ENCODE data around the gene SLC34A1. TPM values are rescaled to one million over a fixed set of nuclear protein-coding genes. Genes with fewer than 3 reads are reported as not detected.
A peak's percentile ranks its signal among the peaks of the same experiment; 100 is the strongest.

Gene SLC34A1
- total and polyA plus RNA-seq, 2 experiments from 2014 or later: not detected

DNA sequence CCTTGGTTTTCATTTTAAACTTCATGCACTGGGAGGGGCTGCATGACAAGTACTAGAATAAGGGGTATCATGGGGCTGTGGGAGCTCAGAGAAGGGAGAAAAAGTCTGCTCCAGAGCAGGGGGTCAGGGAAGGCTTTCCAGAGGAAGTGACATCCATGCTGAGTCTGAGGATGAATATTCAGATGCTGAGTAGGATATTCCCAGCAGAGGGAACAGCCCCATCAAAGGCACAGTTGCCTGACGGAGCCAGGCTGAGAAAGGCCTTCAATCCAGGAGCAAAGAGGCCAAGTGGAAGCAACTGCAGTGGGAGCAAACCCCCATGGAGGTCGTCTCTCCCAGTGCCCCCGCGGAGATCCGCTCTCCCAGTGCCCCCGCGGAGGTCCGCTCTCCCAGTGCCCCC is 11.8 kb downstream of the SLC34A1 start:
- Mint-ChIP-seq H3K4me3 (no peak overlapping the region), H3K27me3 (ENCODE audit: insufficient read depth, low read depth, poor library complexity) (peaks cover 19% of the 10 kb centered on the region), H3K27ac (no peak overlapping the region), H3K4me1 (peaks cover 16% of the 10 kb centered on the region), H3K36me3 (ENCODE audit: low read depth) (no peaks in the 10 kb centered on the region), H3K9me3 (no peaks in the 10 kb centered on the region)
- Histone ChIP-seq H3K79me2 (replicated peaks; ENCODE audit: insufficient read depth) (no peaks in the 10 kb centered on the region), H3F3A (replicated peaks; ENCODE audit: low read depth) (0 out of 2 replicates have a peak, but pooled peaks cover 7% of the 10 kb centered on the region), H2AFZ (no peak overlapping the region), H4K20me1 (replicated peaks; ENCODE audit: insufficient read depth) (no peaks in the 10 kb centered on the region), H3K27ac (ENCODE audit: low read depth) (no peak overlapping the region), H3K36me3 (ENCODE audit: insufficient read depth) (no peaks in the 10 kb centered on the region), H3K9me2 (ENCODE audit: insufficient read depth) (no peaks in the 10 kb centered on the region), H3K27me3 (ENCODE audit: insufficient read depth) (peaks cover 13% of the 10 kb centered on the region), H3K4me3 (no peak overlapping the region), H3K4me1 (ENCODE audit: insufficient read depth) (peaks cover 5% of the 10 kb centered on the region; the same call in 1 of the 2 replicates), H3K4me2 (no peak overlapping the region)
- TF ChIP-seq ZNF114 (CRISPR knock-in tag; IDR thresholded peaks at IDR 0.05) (no peak), EZH2 (IDR thresholded peaks at IDR 0.05; ENCODE audit: low read depth, unreplicated experiment) (no peak), EZH2phosphoT487 (IDR thresholded peaks at IDR 0.05; ENCODE audit: unreplicated experiment) (no peak), NANOG (IDR thresholded peaks at IDR 0.05; ENCODE audit: borderline replicate concordance) (no peak), JUNB (IDR thresholded peaks at IDR 0.05; ENCODE audit: unreplicated experiment) (no peak), ZNF331 (CRISPR knock-in tag; IDR thresholded peaks at IDR 0.05; ENCODE audit: low read depth) (no peak), STAT1 (IDR thresholded peaks at IDR 0.05; ENCODE audit: unreplicated experiment) (no peak), CREB1 (CRISPR knock-in tag; IDR thresholded peaks at IDR 0.05; ENCODE audit: low read depth) (no peak), POLR2AphosphoS5 (IDR thresholded peaks at IDR 0.05; ENCODE audit: low read depth) (no peak), CTCF (conservative IDR thresholded peaks at IDR 0.05; ENCODE audit: low read depth in 2 of 2) (no peak)
- TF ChIP-seq, protein P1, sequence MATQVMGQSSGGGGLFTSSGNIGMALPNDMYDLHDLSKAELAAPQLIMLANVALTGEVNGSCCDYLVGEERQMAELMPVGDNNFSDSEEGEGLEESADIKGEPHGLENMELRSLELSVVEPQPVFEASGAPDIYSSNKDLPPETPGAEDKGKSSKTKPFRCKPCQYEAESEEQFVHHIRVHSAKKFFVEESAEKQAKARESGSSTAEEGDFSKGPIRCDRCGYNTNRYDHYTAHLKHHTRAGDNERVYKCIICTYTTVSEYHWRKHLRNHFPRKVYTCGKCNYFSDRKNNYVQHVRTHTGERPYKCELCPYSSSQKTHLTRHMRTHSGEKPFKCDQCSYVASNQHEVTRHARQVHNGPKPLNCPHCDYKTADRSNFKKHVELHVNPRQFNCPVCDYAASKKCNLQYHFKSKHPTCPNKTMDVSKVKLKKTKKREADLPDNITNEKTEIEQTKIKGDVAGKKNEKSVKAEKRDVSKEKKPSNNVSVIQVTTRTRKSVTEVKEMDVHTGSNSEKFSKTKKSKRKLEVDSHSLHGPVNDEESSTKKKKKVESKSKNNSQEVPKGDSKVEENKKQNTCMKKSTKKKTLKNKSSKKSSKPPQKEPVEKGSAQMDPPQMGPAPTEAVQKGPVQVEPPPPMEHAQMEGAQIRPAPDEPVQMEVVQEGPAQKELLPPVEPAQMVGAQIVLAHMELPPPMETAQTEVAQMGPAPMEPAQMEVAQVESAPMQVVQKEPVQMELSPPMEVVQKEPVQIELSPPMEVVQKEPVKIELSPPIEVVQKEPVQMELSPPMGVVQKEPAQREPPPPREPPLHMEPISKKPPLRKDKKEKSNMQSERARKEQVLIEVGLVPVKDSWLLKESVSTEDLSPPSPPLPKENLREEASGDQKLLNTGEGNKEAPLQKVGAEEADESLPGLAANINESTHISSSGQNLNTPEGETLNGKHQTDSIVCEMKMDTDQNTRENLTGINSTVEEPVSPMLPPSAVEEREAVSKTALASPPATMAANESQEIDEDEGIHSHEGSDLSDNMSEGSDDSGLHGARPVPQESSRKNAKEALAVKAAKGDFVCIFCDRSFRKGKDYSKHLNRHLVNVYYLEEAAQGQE (IDR thresholded peaks at IDR 0.05; ENCODE audit: unreplicated experiment): no peak
- TF ChIP-seq, protein P2, sequence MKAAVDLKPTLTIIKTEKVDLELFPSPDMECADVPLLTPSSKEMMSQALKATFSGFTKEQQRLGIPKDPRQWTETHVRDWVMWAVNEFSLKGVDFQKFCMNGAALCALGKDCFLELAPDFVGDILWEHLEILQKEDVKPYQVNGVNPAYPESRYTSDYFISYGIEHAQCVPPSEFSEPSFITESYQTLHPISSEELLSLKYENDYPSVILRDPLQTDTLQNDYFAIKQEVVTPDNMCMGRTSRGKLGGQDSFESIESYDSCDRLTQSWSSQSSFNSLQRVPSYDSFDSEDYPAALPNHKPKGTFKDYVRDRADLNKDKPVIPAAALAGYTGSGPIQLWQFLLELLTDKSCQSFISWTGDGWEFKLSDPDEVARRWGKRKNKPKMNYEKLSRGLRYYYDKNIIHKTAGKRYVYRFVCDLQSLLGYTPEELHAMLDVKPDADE (IDR thresholded peaks at IDR 0.05): no peak
- TF ChIP-seq, protein P3, sequence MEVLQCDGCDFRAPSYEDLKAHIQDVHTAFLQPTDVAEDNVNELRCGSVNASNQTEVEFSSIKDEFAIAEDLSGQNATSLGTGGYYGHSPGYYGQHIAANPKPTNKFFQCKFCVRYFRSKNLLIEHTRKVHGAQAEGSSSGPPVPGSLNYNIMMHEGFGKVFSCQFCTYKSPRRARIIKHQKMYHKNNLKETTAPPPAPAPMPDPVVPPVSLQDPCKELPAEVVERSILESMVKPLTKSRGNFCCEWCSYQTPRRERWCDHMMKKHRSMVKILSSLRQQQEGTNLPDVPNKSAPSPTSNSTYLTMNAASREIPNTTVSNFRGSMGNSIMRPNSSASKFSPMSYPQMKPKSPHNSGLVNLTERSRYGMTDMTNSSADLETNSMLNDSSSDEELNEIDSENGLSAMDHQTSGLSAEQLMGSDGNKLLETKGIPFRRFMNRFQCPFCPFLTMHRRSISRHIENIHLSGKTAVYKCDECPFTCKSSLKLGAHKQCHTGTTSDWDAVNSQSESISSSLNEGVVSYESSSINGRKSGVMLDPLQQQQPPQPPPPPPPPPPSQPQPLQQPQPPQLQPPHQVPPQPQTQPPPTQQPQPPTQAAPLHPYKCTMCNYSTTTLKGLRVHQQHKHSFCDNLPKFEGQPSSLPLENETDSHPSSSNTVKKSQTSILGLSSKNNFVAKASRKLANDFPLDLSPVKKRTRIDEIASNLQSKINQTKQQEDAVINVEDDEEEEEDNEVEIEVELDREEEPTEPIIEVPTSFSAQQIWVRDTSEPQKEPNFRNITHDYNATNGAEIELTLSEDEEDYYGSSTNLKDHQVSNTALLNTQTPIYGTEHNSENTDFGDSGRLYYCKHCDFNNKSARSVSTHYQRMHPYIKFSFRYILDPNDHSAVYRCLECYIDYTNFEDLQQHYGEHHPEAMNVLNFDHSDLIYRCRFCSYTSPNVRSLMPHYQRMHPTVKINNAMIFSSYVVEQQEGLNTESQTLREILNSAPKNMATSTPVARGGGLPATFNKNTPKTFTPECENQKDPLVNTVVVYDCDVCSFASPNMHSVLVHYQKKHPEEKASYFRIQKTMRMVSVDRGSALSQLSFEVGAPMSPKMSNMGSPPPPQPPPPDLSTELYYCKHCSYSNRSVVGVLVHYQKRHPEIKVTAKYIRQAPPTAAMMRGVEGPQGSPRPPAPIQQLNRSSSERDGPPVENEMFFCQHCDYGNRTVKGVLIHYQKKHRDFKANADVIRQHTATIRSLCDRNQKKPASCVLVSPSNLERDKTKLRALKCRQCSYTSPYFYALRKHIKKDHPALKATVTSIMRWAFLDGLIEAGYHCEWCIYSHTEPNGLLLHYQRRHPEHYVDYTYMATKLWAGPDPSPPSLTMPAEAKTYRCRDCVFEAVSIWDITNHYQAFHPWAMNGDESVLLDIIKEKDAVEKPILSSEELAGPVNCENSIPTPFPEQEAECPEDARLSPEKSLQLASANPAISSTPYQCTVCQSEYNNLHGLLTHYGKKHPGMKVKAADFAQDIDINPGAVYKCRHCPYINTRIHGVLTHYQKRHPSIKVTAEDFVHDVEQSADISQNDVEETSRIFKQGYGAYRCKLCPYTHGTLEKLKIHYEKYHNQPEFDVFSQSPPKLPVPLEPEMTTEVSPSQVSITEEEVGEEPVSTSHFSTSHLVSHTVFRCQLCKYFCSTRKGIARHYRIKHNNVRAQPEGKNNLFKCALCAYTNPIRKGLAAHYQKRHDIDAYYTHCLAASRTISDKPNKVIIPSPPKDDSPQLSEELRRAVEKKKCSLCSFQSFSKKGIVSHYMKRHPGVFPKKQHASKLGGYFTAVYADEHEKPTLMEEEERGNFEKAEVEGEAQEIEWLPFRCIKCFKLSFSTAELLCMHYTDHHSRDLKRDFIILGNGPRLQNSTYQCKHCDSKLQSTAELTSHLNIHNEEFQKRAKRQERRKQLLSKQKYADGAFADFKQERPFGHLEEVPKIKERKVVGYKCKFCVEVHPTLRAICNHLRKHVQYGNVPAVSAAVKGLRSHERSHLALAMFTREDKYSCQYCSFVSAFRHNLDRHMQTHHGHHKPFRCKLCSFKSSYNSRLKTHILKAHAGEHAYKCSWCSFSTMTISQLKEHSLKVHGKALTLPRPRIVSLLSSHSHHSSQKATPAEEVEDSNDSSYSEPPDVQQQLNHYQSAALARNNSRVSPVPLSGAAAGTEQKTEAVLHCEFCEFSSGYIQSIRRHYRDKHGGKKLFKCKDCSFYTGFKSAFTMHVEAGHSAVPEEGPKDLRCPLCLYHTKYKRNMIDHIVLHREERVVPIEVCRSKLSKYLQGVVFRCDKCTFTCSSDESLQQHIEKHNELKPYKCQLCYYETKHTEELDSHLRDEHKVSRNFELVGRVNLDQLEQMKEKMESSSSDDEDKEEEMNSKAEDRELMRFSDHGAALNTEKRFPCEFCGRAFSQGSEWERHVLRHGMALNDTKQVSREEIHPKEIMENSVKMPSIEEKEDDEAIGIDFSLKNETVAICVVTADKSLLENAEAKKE (CRISPR knock-in tag; IDR thresholded peaks at IDR 0.05): no peak
- DNase-seq (ENCODE audit: low spot score) (no peak), ATAC-seq (peak; percentile 5; the same call in 1 of the 3 replicates)

All from GM23338 (cell line).